CD4-positive, alpha-beta T cell treated with Interleukin-21 for 1 hour (primary cell): ENCODE results near the gene AS3MT.
"Not testable (repeated sequence)": the region's sequence is repeated elsewhere in the genome, so short reads cannot be mapped to it uniquely, and the experiment has no call there.

Experiments used
- DNase-seq: peaks from one replicate; pipeline ENCODE4 v3.0.0-alpha.2; 2020

Gene AS3MT

GRCh38 chr10:102869258-102870198, at the start of gene AS3MT:
TSS of gene AS3MT (plus strand) at chr10:102869470. CDS start at chr10:102869593, 123 bp downstream.
- DNase-seq: no peak

DNA sequence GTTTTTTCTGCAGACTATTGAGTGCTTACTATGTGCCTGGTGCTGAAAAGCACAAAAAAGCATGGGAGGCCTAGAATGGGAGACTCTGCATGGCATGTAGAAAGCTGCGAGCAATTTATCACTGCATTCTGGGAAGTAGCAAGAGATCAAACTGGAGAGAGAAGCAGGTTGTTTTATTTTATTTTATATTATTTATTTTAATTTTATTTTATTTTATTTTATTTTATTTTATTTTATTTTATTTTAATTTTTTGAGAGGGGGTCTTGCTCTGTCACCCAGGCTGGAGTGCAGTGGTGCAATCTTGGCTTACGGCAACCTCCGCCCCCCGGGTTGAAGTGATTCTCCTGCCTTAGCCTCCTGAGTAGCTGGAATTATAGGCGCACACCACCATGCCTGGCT, 49.3 kb upstream of the AS3MT start:
- DNase-seq: not testable (repeated sequence)

- DNase-seq: no peak
These were observed 47.0 kb upstream of the AS3MT start for GRCh38 chr10:102822222-102822621.

GRCh38 chr10:102824664-102825063, 44.6 kb upstream of the AS3MT start:
- DNase-seq: no peak

GRCh38 chr10:102826148-102826796, 43.0 kb upstream of the AS3MT start:
- no peak for DNase-seq

DNA sequence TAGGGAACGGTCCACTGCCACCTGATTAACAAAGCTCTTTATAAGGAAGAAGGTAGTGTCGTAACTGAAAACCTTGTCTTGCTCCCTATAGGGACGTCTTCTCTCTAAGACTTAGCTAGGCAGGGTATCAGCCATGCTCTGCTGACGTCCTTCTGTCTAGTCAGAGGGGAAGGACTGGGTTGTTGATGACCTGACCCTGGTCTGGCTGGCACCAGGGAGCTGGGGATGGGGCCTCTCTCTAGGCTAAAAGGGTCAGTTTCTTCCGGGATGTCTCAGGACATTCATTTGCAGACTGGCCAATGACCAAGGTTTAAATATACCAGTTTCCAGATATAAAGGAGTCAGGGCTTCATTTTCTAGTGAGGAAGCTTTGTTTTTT, 41.7 kb upstream of the AS3MT start:
- no peak for DNase-seq

DNA sequence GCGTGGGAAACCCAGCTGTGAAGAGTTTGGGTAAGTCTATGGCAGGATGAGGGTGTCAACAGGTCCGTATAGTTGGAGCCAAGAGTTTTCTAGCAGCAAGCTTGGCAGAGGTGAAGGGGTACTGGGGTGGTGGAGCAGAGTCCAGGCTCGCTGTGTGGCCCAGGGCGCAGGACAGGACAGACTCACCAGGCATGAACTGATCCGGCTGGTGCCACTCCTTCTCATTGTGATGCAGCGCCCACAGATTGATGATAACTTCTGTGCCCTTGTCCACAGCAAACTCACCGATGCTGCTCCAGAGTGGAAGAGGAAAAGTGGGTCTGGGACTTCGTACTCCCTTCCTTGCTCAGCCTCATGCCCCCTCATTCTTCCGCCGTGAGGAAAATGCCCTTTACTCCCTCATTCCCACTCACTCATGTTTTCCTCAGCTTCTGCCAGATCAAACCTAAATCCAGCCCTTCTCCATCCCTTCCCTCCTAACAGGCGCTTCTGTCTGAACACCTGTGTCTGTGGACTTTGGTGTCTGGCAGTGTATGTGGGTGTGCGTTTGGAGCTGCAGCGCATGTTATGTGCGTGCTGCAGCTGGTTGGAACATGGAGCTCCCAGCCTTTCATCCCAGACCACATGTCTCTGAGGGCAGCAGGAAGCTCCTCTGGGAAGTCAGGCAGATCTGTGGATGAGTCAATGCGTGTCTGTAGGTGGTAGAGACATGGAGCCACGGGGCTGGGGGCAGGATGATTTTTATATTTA, 37.8 kb upstream of the AS3MT start:
- no peak for DNase-seq

DNA sequence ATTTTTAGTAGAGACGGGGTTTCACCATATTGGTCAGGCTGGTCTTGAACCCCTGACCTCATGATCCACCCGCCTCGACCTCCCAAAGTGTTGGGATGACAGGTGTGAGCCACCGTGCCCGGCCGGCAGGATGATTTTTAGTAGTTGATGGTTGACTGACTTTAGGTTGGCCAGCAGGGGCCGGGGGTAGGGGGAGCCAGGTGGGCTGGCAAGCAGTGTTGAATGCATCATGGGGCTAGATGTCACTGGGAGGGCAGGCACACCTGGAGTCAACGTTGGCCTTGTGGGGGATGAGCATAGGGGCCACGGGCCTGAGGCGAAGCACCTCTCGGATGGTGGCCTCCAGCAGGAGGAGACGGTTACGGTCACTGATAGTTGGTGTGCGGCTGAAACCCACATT, 37.0 kb upstream of the AS3MT start:
- no peak for DNase-seq

DNA sequence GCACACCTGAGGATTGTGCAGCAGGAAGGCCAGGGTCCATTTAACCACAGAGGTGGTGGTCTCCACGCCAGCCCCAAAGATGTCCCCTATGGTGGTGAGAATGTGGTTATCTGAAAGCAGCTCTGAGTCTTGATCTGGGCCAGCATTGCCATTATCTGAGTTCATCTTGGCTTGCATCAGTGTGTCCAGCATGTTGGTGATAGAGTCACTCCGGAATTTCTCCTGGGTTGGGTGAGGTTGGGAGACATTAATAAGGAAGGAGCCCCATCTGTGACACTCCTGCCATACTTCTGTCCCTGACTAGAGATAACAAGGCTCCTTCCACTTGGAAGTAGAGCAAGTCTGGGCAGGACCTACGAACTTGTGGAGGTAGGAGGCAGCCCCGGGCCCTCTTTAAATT, 36.3 kb upstream of the AS3MT start:
- DNase-seq: no peak

- DNase-seq: no peak
These were observed 35.1 kb upstream of the AS3MT start for GRCh38 chr10:102834143-102834542.

GRCh38 chr10:102835007-102835482, 34.2 kb upstream of the AS3MT start:
- DNase-seq: peak; percentile 73

- DNase-seq: no peak
These were observed 32.0 kb upstream of the AS3MT start, which contains the start of gene CYP17A1 for GRCh38 chr10:102837230-102837721. TSS of gene CYP17A1 (minus strand) at chr10:102837413. CDS start at chr10:102837361, 52 bp downstream.

DNA sequence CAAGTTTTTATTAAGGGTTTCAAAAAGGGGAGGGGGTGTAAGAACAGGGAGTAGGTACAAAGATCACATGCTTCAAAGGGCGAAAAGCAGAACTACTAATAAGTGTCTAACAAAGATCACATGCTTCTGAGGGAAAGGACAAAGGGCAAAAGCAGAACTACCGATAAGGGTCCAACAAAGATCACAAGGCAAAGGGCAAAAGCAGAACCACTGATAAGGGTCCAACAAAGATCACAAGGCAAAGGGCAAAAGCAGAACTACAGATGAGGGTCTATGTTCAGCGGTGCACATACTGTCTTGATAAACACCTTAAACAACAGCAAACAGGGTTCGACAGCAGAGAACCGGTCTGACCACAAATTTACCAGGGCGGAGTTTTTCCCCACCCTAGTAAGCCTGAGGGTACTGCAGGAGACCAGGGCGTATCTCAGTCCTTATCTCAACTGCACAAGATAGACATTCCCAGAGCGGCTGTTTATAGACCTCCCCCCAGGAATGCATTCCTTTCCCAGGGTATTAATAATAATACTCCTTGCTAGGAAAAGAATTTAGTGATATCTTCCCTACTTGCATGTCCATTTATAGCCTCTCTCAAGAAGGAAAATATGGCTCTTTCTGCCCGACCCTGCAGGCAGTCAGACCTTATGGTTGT, 30.9 kb upstream of the AS3MT start:
- not testable (repeated sequence) for DNase-seq

DNA sequence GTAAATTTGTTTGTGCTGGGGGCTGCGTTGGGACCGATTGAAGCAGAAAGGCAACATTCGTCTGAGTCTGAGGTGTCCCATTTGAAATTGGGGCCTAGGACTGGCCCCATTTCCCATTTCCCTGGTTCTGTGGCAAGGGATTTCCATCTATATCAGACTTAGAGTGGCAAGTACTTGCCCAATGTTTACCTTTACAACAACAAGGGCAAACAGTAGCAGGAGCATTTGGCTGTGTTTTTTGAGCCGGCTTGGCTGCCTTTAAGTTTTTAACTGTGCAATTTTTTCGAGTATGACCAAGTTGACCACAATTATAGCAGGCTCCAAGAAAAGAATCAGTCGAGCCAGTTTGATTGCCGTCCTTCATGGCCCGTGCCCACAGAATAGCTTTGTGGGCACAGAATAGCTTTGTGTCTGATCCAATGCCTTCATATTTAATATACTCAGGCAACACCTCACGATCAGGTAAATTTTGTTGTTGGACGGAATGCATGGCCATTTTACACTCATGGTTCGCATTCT, 27.4 kb upstream of the AS3MT start:
- no peak for DNase-seq

- not testable (repeated sequence) for DNase-seq
These were observed 26.1 kb upstream of the AS3MT start for GRCh38 chr10:102843139-102843538.

- DNase-seq: not testable (repeated sequence)
These were observed 25.0 kb upstream of the AS3MT start for GRCh38 chr10:102844190-102844776.

DNA sequence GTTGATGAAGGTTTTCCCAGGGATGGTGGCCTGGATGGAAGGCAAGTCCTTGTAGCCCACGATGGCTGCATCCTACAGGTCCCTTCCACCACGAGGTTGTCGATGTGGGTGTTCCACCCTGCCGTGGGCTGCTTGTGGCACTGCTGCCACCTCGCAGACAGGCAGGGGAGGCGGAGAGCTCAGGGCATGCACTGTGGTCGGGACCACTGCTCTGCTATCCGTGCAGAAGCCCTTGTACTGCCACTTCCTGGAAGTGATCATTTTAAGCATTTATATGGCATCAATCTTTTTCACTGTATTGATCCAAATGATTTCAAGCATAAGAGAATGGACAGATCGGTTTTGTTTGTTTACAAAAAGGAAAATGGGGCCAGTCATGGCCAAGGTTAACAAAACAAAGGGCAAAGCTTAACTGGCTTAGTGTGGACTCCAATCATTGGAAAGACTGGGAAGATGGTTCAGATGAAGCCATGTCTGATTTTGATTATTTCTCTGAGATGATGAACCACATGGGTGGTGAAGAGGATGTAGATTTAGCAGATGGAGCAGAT, 23.8 kb upstream of the AS3MT start:
- no peak for DNase-seq

DNA sequence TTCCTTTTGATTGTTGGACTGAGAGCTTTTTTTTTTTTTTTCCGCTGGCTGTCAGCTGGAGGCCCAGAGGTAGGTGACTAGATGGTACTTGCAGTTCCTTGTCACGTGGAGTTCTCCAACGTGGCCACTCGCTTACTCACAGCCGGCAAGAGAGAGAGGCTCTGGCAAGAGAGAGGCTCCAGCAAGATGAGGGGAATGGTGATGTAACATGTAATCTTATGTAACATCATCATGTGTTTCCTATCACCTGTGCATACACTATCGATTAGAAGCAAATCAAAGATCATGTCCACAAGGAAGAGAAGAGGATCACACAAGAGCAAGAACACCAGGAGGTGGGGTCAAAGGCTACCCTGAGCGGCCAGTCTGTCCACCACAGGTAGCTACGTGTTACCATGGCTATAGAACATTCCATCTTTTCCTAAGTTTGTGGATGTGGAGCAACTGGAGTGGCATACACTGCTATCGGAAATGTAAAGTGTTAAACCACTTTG, 19.2 kb upstream of the AS3MT start:
- DNase-seq: no peak

GRCh38 chr10:102853237-102853636, 16.0 kb upstream of the AS3MT start:
- DNase-seq: not testable (repeated sequence)

GRCh38 chr10:102855731-102856436, 13.4 kb upstream of the AS3MT start:
- not testable (repeated sequence) for DNase-seq
